Neural progenitor cell (in vitro differentiated cells): ENCODE results near the gene SLC16A6. TPM values are rescaled to one million over a fixed set of nuclear protein-coding genes. Genes with fewer than 3 reads are reported as not detected.
"Not testable (repeated sequence)": the region's sequence is repeated elsewhere in the genome, so short reads cannot be mapped to it uniquely, and the experiment has no call there.

Experiments
- DNase-seq: peaks from one replicate; pipeline ENCODE4 v3.0.0-alpha.2; 2016; ENCODE audit warnings: low spot score
- H2AFZ ChIP-seq: fragments of 200-600 bp; sonication (generic); replicated peaks from 2 replicates; pipeline ENCODE4 v1.6.1; 2016; ENCODE audit warnings: antibody characterized with exemption
- H3F3A ChIP-seq: fragments of 200-600 bp; sonication (generic); 2 replicates; pipeline ENCODE4 v1.6.1; 2016; ENCODE audit warnings: antibody characterized with exemption, low read depth
- H3K27ac ChIP-seq: fragments of 200-600 bp; sonication (generic); 2 replicates; pipeline ENCODE4 v1.5.1; 2016; ENCODE audit warnings: mild to moderate bottlenecking
- H3K27me3 ChIP-seq: fragments of 200-600 bp; sonication (generic); 2 replicates; pipeline ENCODE4 v1.6.1; 2016; ENCODE audit warnings: mild to moderate bottlenecking, moderate library complexity
- H3K36me3 ChIP-seq: fragments of 200-600 bp; sonication (generic); 2 replicates; pipeline ENCODE4 v1.5.1; 2016
- H3K4me1 ChIP-seq: fragments of 200-600 bp; sonication (generic); 2 replicates; pipeline ENCODE4 v1.6.1; 2016; ENCODE audit warnings: mixed run types
- H3K4me2 ChIP-seq: fragments of 200-600 bp; sonication (generic); 2 replicates; pipeline ENCODE4 v1.6.1; 2016
- H3K4me3 ChIP-seq: fragments of 200-600 bp; sonication (generic); 2 replicates; pipeline ENCODE4 v1.5.1; 2016
- H3K79me2 ChIP-seq: fragments of 200-600 bp; sonication (generic); 2 replicates; pipeline ENCODE4 v1.6.1; 2016; ENCODE audit warnings: low read depth
- H3K9ac ChIP-seq: fragments of 200-600 bp; sonication (generic); 2 replicates; pipeline ENCODE4 v1.6.1; 2016
- H3K9me3 ChIP-seq: fragments of 200-600 bp; sonication (generic); 2 replicates; pipeline ENCODE4 v1.5.1; 2016; ENCODE audit warnings: low read depth
- H4K20me1 ChIP-seq: fragments of 200-600 bp; sonication (generic); 2 replicates; pipeline ENCODE4 v1.6.1; 2016; ENCODE audit warnings: low read depth
- H3K27ac Mint-ChIP-seq: 3 replicates; pipeline ENCODE4 v1.8.0; 2021; ENCODE audit warnings: mixed read lengths
- H3K27me3 Mint-ChIP-seq: 2 replicates; pipeline ENCODE4 v1.8.0; 2022; ENCODE audit warnings: low read depth, mild to moderate bottlenecking, inconsistent platforms, moderate library complexity, mixed read lengths; ENCODE audit not compliant: insufficient read depth
- H3K36me3 Mint-ChIP-seq: 3 replicates; pipeline ENCODE4 v1.8.0; 2021; ENCODE audit warnings: mixed read lengths
- H3K4me1 Mint-ChIP-seq: 3 replicates; pipeline ENCODE4 v1.8.0; 2021; ENCODE audit warnings: mixed read lengths
- H3K4me3 Mint-ChIP-seq: 3 replicates; pipeline ENCODE4 v1.8.0; 2021; ENCODE audit warnings: mild to moderate bottlenecking, moderate library complexity, mixed read lengths
- H3K9me3 Mint-ChIP-seq: 3 replicates; pipeline ENCODE4 v1.8.0; 2020; ENCODE audit warnings: mixed read lengths
- EZH2 ChIP-seq: fragments of 200-600 bp; sonication (generic); IDR thresholded peaks from 2 replicates; pipeline ENCODE4 v1.6.1; 2017; ENCODE audit warnings: antibody characterized with exemption, mild to moderate bottlenecking, moderate library complexity
- EZH2phosphoT487 ChIP-seq: fragments of 200-600 bp; sonication (generic); IDR thresholded peaks from 2 replicates; pipeline ENCODE4 v1.6.1; 2017; ENCODE audit warnings: antibody characterized with exemption
- total RNA-seq: library from RNA; depleted of rRNA; stranded (reverse); fragments of >200 nt; gene quantifications from 2 replicates; pipeline ENCODE4 v1.2.3, GENCODE V29; 2015; ENCODE audit warnings: low replicate concordance
- TF ChIP-seq, protein P1 (sequence below): fragments of 200-600 bp; sonication (generic); IDR thresholded peaks from 2 replicates; pipeline ENCODE4 v1.5.1; 2017; ENCODE audit warnings: antibody characterized with exemption, mild to moderate bottlenecking

The SLC16A6 gene
- total RNA-seq, 1 donor from 2014 or later, result 0.19 TPM

DNA sequence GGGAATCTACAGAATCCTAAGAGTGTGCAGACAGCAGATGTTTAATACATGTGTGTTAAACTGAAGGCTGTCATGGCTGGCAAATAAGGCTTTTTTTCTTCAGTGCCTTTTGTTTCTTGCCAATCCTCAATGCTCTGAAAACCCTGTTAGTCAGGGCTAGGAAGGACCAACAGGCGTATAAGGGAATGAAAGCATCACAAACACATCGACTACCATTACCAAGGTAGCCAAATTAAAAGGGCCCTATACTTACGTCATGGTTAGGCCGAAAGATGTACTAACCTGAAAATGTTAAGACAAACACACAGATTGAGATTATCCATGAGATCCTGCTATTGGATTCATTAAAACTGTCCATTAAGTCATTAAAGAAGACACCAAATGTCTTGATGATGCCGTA is 13.1 kb downstream of the SLC16A6 start:
- H3K4me1 Mint-ChIP-seq, result no peaks in the 10 kb centered on the region
- H4K20me1 ChIP-seq, result no peaks in the 10 kb centered on the region
- H3K79me2 ChIP-seq, result no peaks in the 10 kb centered on the region
- peaks cover 25% of the 10 kb centered on the region for H3K9me3 Mint-ChIP-seq
- H3K36me3 ChIP-seq, result no peaks in the 10 kb centered on the region
- no peak overlapping the region for H3K27ac ChIP-seq
- H3K36me3 Mint-ChIP-seq, result peaks cover 10% of the 10 kb centered on the region
- H3K27ac Mint-ChIP-seq, result no peak overlapping the region
- peaks cover 7% of the 10 kb centered on the region for H3K27me3 Mint-ChIP-seq
- H3K4me1 ChIP-seq, result no peaks in the 10 kb centered on the region
- H3K27me3 ChIP-seq, result no peaks in the 10 kb centered on the region
- H3K4me3 ChIP-seq, result no peak overlapping the region
- peaks cover 6% of the 10 kb centered on the region for H3K9me3 ChIP-seq
- no peaks in the 10 kb centered on the region for H3F3A ChIP-seq
- TF ChIP-seq EZH2phosphoT487, result no peak
- TF ChIP-seq EZH2, result no peak
- TF ChIP-seq, protein P1, sequence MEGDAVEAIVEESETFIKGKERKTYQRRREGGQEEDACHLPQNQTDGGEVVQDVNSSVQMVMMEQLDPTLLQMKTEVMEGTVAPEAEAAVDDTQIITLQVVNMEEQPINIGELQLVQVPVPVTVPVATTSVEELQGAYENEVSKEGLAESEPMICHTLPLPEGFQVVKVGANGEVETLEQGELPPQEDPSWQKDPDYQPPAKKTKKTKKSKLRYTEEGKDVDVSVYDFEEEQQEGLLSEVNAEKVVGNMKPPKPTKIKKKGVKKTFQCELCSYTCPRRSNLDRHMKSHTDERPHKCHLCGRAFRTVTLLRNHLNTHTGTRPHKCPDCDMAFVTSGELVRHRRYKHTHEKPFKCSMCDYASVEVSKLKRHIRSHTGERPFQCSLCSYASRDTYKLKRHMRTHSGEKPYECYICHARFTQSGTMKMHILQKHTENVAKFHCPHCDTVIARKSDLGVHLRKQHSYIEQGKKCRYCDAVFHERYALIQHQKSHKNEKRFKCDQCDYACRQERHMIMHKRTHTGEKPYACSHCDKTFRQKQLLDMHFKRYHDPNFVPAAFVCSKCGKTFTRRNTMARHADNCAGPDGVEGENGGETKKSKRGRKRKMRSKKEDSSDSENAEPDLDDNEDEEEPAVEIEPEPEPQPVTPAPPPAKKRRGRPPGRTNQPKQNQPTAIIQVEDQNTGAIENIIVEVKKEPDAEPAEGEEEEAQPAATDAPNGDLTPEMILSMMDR, result no peak
- H3K4me2 ChIP-seq, result no peak overlapping the region
- H2AFZ ChIP-seq, result no peak overlapping the region
- no peak overlapping the region for H3K4me3 Mint-ChIP-seq
- no peak for DNase-seq
- H3K9ac ChIP-seq, result no peak overlapping the region

DNA sequence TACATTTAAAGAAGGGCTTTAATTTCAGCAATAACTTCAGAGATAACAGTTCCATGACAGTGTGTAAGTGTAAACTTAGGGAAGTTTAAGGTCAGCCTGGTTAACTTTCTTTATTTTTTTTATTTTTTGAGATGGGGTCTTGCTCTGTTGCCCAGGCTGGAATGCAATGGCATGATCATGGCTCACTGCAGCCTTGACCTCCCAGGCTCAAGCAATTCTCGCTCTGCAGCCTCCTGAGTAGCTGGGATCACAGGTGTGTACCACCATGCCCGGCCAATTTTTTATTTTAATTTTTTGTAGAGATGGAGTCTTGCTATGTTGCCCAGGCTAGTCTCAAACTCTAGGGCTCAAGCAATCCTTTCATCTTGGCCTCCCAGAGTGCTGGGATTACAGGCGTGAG is 14.6 kb downstream of the SLC16A6 start:
- H3F3A ChIP-seq, H2AFZ ChIP-seq, H3K4me1 ChIP-seq, H3K36me3 ChIP-seq, H3K9me3 ChIP-seq, H3K36me3 Mint-ChIP-seq, H3K79me2 ChIP-seq, H3K27ac ChIP-seq, H4K20me1 ChIP-seq, H3K27me3 ChIP-seq, DNase-seq, H3K4me1 Mint-ChIP-seq, H3K27me3 Mint-ChIP-seq, H3K4me3 Mint-ChIP-seq, H3K4me3 ChIP-seq, H3K4me2 ChIP-seq, H3K9ac ChIP-seq, H3K27ac Mint-ChIP-seq: not testable (repeated sequence)
- H3K9me3 Mint-ChIP-seq, result peaks cover 25% of the 10 kb centered on the region

DNA sequence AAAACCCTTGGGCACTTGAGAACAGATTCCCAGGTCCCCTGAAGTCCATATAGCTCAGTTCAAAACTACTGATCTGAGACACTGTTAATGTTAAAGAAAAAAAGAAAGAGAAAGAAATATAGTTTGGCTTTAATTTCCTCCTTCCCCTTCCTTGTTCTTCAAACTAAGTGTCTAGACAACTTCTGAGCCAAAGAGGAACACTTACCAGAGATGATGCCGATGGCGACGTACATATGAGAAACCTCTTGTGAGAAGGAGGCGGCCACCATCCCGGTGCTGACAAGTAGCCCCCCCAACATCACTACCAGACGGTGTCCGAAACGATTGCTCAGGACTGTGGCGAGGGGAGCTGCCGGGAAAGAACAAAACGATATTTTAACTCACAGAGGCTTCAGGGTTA is 17.2 kb downstream of the SLC16A6 start:
- H3K9me3 Mint-ChIP-seq, result peaks cover 12% of the 10 kb centered on the region
- no peak overlapping the region for H3K4me2 ChIP-seq
- no peaks in the 10 kb centered on the region for H4K20me1 ChIP-seq
- no peak overlapping the region for H3K4me3 ChIP-seq
- no peak overlapping the region for H2AFZ ChIP-seq
- no peak overlapping the region for H3K4me3 Mint-ChIP-seq
- H3K9me3 ChIP-seq, result peaks cover 6% of the 10 kb centered on the region
- peaks cover 4% of the 10 kb centered on the region for H3K36me3 Mint-ChIP-seq
- H3K27ac Mint-ChIP-seq, result no peak overlapping the region
- no peaks in the 10 kb centered on the region for H3K79me2 ChIP-seq
- H3K4me1 ChIP-seq, result no peaks in the 10 kb centered on the region
- no peaks in the 10 kb centered on the region for H3K4me1 Mint-ChIP-seq
- TF ChIP-seq, protein P1, result no peak
- TF ChIP-seq EZH2phosphoT487 (no peak), EZH2 (no peak)
- H3K27ac ChIP-seq, result no peak overlapping the region
- H3F3A ChIP-seq, result no peaks in the 10 kb centered on the region
- no peaks in the 10 kb centered on the region for H3K27me3 ChIP-seq
- DNase-seq, result no peak
- H3K9ac ChIP-seq, result no peak overlapping the region
- no peaks in the 10 kb centered on the region for H3K36me3 ChIP-seq
- H3K27me3 Mint-ChIP-seq, result peaks cover 10% of the 10 kb centered on the region

DNA sequence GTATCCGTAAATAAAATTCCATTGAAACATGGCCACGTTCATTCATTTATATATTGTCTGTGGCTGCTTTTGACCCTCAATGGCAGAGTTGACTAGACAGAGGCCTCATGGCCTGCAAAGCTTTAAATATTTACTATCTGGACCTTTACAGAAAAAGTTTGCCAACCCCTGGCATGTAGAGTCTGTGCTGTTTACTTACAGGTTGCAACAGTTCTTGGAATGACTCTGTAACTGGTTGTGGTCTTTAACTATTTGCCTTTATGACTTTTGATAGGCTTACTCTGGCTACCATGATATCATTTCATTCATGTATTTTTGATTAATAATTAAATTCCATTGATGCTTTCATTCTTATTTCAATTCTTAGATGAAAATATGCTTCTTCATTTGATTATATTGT is 25.1 kb downstream of the SLC16A6 start:
- not testable (repeated sequence) for H3K36me3 Mint-ChIP-seq, H3K27ac Mint-ChIP-seq, H3K27me3 Mint-ChIP-seq

More for the DNA sequence above, 25.1 kb downstream of the SLC16A6 start:
- H3K27ac ChIP-seq, H3K4me3 ChIP-seq, H3K9ac ChIP-seq, H2AFZ ChIP-seq, H4K20me1 ChIP-seq, H3K4me3 Mint-ChIP-seq, H3K9me3 Mint-ChIP-seq, H3K27me3 ChIP-seq, H3K4me2 ChIP-seq, H3K36me3 ChIP-seq, DNase-seq, H3K4me1 Mint-ChIP-seq, H3K9me3 ChIP-seq, H3F3A ChIP-seq, H3K79me2 ChIP-seq, H3K4me1 ChIP-seq: not testable (repeated sequence)
